Spinal cord (tissue), 10 donors: ENCODE results near the gene PA2G4. TPM values are rescaled to one million over a fixed set of nuclear protein-coding genes. Genes with fewer than 3 reads are reported as not detected.

Experiments used
- DNase-seq, 6 donors: peaks; one replicate each; pipeline versions ENCODE4 v3.0.0 to v3.0.0-alpha.2; 2013 to 2015; ENCODE audit warnings: low spot score in 6 of 6, low read depth in 4 of 6
- H3K27ac ChIP-seq: one replicate; pipeline ENCODE4 v1.5.1; 2013; ENCODE audit warnings: low read depth, low read length, control low read depth
- H3K27me3 ChIP-seq: one replicate; pipeline ENCODE4 v1.6.1; 2013; ENCODE audit warnings: low read length; ENCODE audit not compliant: control insufficient read depth, insufficient read depth
- H3K36me3 ChIP-seq: one replicate; pipeline ENCODE4 v1.6.1; 2013; ENCODE audit warnings: low read length; ENCODE audit not compliant: control insufficient read depth, insufficient read depth
- H3K4me1 ChIP-seq: one replicate; pipeline ENCODE4 v1.6.1; 2013; ENCODE audit warnings: low read length; ENCODE audit not compliant: control insufficient read depth, insufficient read depth
- H3K4me3 ChIP-seq: one replicate; pipeline ENCODE4 v1.5.1; 2013; ENCODE audit warnings: low read depth, low read length, control low read depth
- H3K9me3 ChIP-seq: one replicate; pipeline ENCODE4 v1.6.1; 2013; ENCODE audit warnings: low read length; ENCODE audit not compliant: control insufficient read depth, insufficient read depth
- WGBS: methylation state at CpG from one replicate; pipeline ENCODE4 v1.1.5; 2013; ENCODE audit warnings: missing lambda C conversion rate; ENCODE audit not compliant: insufficient coverage; 5-methylcytosine and 5-hydroxymethylcytosine counted together
- polyA plus RNA-seq, 2 donors: library from polyadenylated mRNA; unstranded; fragments of 120-200 nt; gene quantifications; one replicate each; pipeline ENCODE4 v1.2.1, GENCODE V29; 2013; ENCODE audit not compliant: insufficient read length in 2 of 2
- total RNA-seq, 2 donors: library from RNA; depleted of rRNA in 1 of 2; stranded (reverse); fragments of 120-200 nt in 1 of 2; fragments of >200 nt in 1 of 2; gene quantifications; one replicate each; pipeline versions ENCODE4 v1.2.3 to v1.2.4, GENCODE V29; 2013 to 2014
- donor health status: healthy.

Gene PA2G4
- total and polyA plus RNA-seq, 4 donors, result 63.6 to 126 (median 114) TPM

DNA sequence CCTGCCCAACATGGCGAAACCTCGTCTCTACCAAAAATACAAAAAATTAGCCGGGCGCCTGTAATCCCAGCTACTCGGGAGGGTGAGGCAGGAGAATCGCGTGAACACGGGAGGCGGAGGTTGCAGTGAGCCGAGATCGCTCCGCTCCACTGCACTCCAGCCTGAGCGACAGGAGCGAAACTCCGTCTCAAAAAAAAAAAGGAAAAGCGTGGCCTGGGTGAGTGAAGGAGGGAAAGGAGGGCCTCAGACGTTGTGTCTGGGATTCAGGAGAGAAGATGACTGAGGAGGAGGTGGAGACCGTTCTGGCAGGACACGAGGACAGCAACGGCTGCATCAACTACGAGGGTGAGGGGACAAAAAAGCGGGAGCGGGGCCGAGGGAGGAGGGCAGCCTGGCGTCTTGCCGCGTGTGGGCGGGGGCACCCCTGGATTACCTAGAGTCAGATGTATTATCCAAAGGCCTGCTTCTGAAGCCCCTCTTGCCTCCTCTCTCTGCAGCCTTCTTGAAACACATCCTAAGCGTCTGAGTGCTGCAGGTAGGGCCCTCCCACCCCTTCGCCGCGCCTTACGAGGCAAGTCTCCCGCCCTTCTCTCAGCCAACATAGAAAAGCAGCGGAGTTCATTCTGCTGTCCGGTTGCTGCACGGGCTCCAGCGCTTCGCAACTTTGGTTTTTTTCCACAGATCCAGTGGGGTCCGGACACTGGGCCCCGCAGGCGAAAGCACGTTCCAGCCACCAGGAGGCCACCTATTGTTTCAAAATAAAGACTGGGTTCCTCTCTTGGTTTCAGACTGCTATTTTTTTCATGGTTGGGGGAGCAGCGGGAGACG lies 53.1 kb downstream of the PA2G4 start:
- Histone ChIP-seq H3K4me1 (peaks cover 61% of the 10 kb centered on the region), H3K27ac (peak overlapping the region; percentile 99), H3K27me3 (no peaks in the 10 kb centered on the region), H3K36me3 (peaks cover 49% of the 10 kb centered on the region), H3K9me3 (no peaks in the 10 kb centered on the region), H3K4me3 (peak overlapping the region; percentile 100)
- 1% methylated on average over 39 of the region's 45 CpGs for WGBS
- peak; percentile 39 to 90 (median 67) for DNase-seq

GRCh38 chr12:56158029-56158925 lies 53.9 kb downstream of the PA2G4 start, which contains the start of gene MYL6:
MYL6 (plus strand) TSS chr12:56158359; CDS start chr12:56158402, 43 bp downstream.
- Histone ChIP-seq H3K4me3 (peak within 1 kb of the TSS; percentile 100), H3K36me3 (peaks cover 57% of the 10 kb centered on the region), H3K9me3 (no peaks in the 10 kb centered on the region), H3K4me1 (peaks cover 54% of the 10 kb centered on the region), H3K27me3 (no peaks in the 10 kb centered on the region), H3K27ac (peak within 1 kb of the TSS; percentile 99)
- DNase-seq, result peak; percentile 91 to 99 (median 97)
- under 1% methylated on average over 17 of the region's 30 CpGs for WGBS

DNA sequence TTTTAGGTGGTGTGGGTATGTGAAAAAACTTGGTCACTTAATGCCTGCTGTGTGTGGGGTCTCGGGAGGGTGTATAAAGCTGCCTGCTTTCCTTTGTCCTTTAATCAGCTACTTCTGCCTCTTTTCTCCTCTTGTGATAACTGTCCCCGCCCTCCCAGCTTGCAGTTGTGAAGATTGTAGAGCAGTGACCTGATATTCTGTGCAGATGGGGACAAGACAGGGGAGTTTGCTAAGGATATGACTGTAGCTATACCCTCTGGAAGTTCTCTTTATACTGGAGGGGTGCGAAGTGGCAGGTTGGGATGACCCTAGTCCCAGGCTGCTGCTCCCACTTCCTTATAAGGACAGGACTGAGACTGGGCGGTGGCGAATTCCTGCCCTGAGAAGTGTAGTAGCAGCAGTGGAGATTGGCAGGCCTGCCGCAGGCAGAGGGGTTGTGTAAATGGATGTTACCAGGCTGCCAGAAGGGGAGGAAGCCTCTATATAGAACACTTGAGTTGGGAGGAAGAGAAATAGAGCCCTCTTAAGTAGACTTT lies 54.6 kb downstream of the PA2G4 start:
- Histone ChIP-seq H3K27me3 (no peaks in the 10 kb centered on the region), H3K4me3 (peak overlapping the region; percentile 100), H3K9me3 (no peaks in the 10 kb centered on the region), H3K36me3 (peaks cover 64% of the 10 kb centered on the region), H3K4me1 (peaks cover 47% of the 10 kb centered on the region), H3K27ac (peak overlapping the region; percentile 99)
- peak in 3 of 6 donors; percentile 7 to 71 (median 65) for DNase-seq
- WGBS, result 0% methylated on average over 5 of the region's 6 CpGs

GRCh38 chr12:56159482-56160192 lies 55.3 kb downstream of the PA2G4 start:
- WGBS, result 61% methylated on average over 6 of the region's 8 CpGs
- H3K4me3 ChIP-seq, result peak overlapping the region; percentile 100
- H3K27ac ChIP-seq, result peak overlapping the region; percentile 99
- peaks cover 68% of the 10 kb centered on the region for H3K36me3 ChIP-seq
- H3K4me1 ChIP-seq, result peaks cover 41% of the 10 kb centered on the region
- no peaks in the 10 kb centered on the region for H3K27me3 ChIP-seq
- no peak for DNase-seq
- H3K9me3 ChIP-seq, result no peaks in the 10 kb centered on the region

DNA sequence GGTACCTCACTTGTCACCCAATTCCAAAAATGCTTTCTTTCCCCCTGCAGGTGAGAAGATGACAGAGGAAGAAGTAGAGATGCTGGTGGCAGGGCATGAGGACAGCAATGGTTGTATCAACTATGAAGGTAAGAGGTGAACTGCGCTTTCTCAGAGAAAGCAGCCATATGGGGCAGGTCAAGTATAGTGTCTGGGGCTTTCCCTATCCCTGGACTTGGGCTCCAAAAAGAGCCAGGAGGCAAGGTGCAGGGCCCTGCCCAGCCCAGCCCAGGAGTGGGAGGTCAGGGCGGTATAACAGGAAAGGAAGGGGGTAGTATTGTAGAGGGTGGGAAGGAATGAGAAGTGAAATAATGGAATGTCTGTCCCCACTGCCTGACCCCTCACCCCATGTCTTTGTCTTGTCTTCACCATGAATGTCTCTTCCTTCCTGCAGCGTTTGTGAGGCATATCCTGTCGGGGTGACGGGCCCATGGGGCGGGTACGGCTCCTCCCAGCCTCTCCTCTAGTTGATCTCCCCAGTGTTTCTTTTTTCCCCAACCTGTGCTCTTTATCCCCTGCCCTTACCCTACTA lies 55.9 kb downstream of the PA2G4 start:
- Histone ChIP-seq H3K36me3 (peaks cover 68% of the 10 kb centered on the region), H3K4me3 (peak overlapping the region; percentile 100), H3K4me1 (peaks cover 41% of the 10 kb centered on the region), H3K27ac (peak overlapping the region; percentile 99), H3K9me3 (no peaks in the 10 kb centered on the region), H3K27me3 (no peaks in the 10 kb centered on the region)
- 56% methylated on average over 7 of the region's 7 CpGs for WGBS
- no peak for DNase-seq

DNA sequence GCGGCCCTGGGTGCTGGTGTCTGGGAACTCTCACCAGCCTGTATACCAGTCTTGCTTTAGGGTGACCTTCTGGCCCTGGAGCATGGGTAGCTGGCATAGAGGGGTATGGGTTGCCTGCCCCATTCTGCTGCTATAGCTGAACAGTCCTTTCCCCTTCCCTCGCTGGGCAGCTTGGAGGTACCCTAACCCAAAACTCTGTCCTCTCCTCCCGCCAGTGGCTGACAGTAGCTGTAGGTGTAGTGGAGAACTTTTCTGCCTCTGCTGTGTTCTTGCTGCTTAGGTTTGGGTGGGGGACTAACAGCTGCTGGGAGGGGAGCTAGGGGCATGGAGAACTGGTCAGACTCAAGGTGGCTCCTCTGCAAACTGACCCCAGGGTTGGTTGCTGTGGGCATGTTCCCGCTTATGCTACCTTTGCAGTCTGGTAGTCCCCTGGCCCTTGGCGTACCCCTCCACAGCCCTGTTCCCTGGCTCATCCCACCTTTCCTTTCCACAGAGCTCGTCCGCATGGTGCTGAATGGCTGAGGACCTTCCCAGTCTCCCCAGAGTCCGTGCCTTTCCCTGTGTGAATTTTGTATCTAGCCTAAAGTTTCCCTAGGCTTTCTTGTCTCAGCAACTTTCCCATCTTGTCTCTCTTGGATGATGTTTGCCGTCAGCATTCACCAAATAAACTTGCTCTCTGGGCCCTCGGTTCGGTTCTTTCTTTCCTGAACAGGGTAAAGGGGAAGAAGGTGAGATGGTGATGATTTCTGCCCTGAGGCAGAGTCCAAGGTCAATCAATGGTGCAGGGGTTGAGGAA lies 56.7 kb downstream of the PA2G4 start:
- WGBS, result 73% methylated on average over 4 of the region's 11 CpGs
- Histone ChIP-seq H3K27me3 (no peaks in the 10 kb centered on the region), H3K27ac (peak overlapping the region; percentile 99), H3K4me1 (peaks cover 41% of the 10 kb centered on the region), H3K36me3 (peaks cover 68% of the 10 kb centered on the region), H3K4me3 (peak overlapping the region; percentile 100), H3K9me3 (no peaks in the 10 kb centered on the region)
- no peak for DNase-seq

GRCh38 chr12:56161690-56162351 lies 57.5 kb downstream of the PA2G4 start:
- peaks cover 37% of the 10 kb centered on the region for H3K4me1 ChIP-seq

More at GRCh38 chr12:56161690-56162351, 57.5 kb downstream of the PA2G4 start:
- Histone ChIP-seq H3K36me3 (peaks cover 73% of the 10 kb centered on the region), H3K9me3 (no peaks in the 10 kb centered on the region), H3K27me3 (no peaks in the 10 kb centered on the region), H3K27ac (no peak overlapping the region), H3K4me3 (no peak overlapping the region)
- 80% methylated on average over 5 of the region's 10 CpGs for WGBS
- DNase-seq, result no peak
